A673 (cell line): Measurements from ENCODE around the gene IL26.

Experiments
- CTCF ChIP-seq: fragments of 300-800, 200-600 bp; sonication (generic); conservative IDR thresholded peaks from 2 replicates; pipeline ENCODE4 v1.5.1; 2017; ENCODE audit warnings: low read depth, mild to moderate bottlenecking, antibody characterized with exemption, low read length, moderate library complexity, mixed read lengths
- EZH2 ChIP-seq: fragments of 200-600 bp; sonication (generic); IDR thresholded peaks from 2 replicates; pipeline ENCODE4 v1.6.1; 2017; ENCODE audit warnings: borderline replicate concordance, low read depth, mild to moderate bottlenecking, mixed read lengths, antibody characterized with exemption, low read length; ENCODE audit not compliant: poor library complexity, severe bottlenecking

- TF ChIP-seq CTCF (no peak), EZH2 (no peak)
These were observed 34.5 kb upstream of the IL26 start for GRCh38 chr12:68260153-68260552.
